ENCODE results near the gene BMERB1.

The BMERB1 gene

GRCh38 chr16:15509593-15510535, 75.5 kb downstream of the BMERB1 start:
- H3K36me3 Mint-ChIP-seq: no peaks in the 10 kb centered on the region
- H3K9me3 Mint-ChIP-seq: no peaks in the 10 kb centered on the region
- CTCF ChIA-PET: no interaction called here
- peak overlapping the region; percentile 73 for H3K27ac Mint-ChIP-seq
- peaks cover 25% of the 10 kb centered on the region for H3K27me3 Mint-ChIP-seq
- H3K4me3 Mint-ChIP-seq: no peak overlapping the region
- peak; percentile 21 for DNase-seq
- peaks cover 20% of the 10 kb centered on the region for H3K4me1 Mint-ChIP-seq

- no peaks in the 10 kb centered on the region for H3K36me3 Mint-ChIP-seq
- DNase-seq: no peak
- H3K27ac Mint-ChIP-seq: no peak overlapping the region
- peaks cover 25% of the 10 kb centered on the region for H3K27me3 Mint-ChIP-seq
- no peaks in the 10 kb centered on the region for H3K9me3 Mint-ChIP-seq
- no peak overlapping the region for H3K4me3 Mint-ChIP-seq
- peaks cover 20% of the 10 kb centered on the region for H3K4me1 Mint-ChIP-seq
- CTCF ChIA-PET: no interaction called here
These were observed 76.6 kb downstream of the BMERB1 start for GRCh38 chr16:15510992-15511391.

- H3K9me3 Mint-ChIP-seq: no peaks in the 10 kb centered on the region
- no peak overlapping the region for H3K27ac Mint-ChIP-seq
- H3K36me3 Mint-ChIP-seq: no peaks in the 10 kb centered on the region
- peaks cover 25% of the 10 kb centered on the region for H3K27me3 Mint-ChIP-seq
- no peak for DNase-seq
- no peak overlapping the region for H3K4me3 Mint-ChIP-seq
- H3K4me1 Mint-ChIP-seq: peaks cover 20% of the 10 kb centered on the region
- CTCF ChIA-PET: no interaction called here
These were observed 77.5 kb downstream of the BMERB1 start for GRCh38 chr16:15511759-15512487.

- H3K27me3 Mint-ChIP-seq: peaks cover 20% of the 10 kb centered on the region
- H3K27ac Mint-ChIP-seq: no peak overlapping the region
- no peaks in the 10 kb centered on the region for H3K36me3 Mint-ChIP-seq
- CTCF ChIA-PET: no interaction called here
- peaks cover 20% of the 10 kb centered on the region for H3K4me1 Mint-ChIP-seq
- no peaks in the 10 kb centered on the region for H3K9me3 Mint-ChIP-seq
- no peak for DNase-seq
- no peak overlapping the region for H3K4me3 Mint-ChIP-seq
These were observed 78.8 kb downstream of the BMERB1 start for GRCh38 chr16:15513156-15513555.

GRCh38 chr16:15515992-15516391, 81.6 kb downstream of the BMERB1 start:
- H3K9me3 Mint-ChIP-seq: no peaks in the 10 kb centered on the region
- H3K27me3 Mint-ChIP-seq: peaks cover 3% of the 10 kb centered on the region
- no peak overlapping the region for H3K27ac Mint-ChIP-seq
- no peak overlapping the region for H3K4me3 Mint-ChIP-seq
- H3K4me1 Mint-ChIP-seq: peaks cover 7% of the 10 kb centered on the region
- CTCF ChIA-PET: no interaction called here
- H3K36me3 Mint-ChIP-seq: no peaks in the 10 kb centered on the region
- DNase-seq: no peak

- Mint-ChIP-seq H3K4me1 (peaks cover 7% of the 10 kb centered on the region), H3K27me3 (no peaks in the 10 kb centered on the region), H3K36me3 (no peaks in the 10 kb centered on the region), H3K9me3 (no peaks in the 10 kb centered on the region), H3K27ac (no peak overlapping the region), H3K4me3 (no peak overlapping the region)
- DNase-seq: no peak
- CTCF ChIA-PET: no interaction called here
These were observed 82.2 kb downstream of the BMERB1 start for GRCh38 chr16:15516609-15517008.

- H3K36me3 Mint-ChIP-seq: no peaks in the 10 kb centered on the region
- no peak overlapping the region for H3K4me3 Mint-ChIP-seq
- H3K27me3 Mint-ChIP-seq: no peaks in the 10 kb centered on the region
- CTCF ChIA-PET: interaction anchor here (0.6 kb wide), 1 partner anchor 253 kb away, joined by 3 read pairs; no protein-coding TSS in a partner anchor
- H3K9me3 Mint-ChIP-seq: no peaks in the 10 kb centered on the region
- no peak overlapping the region for H3K27ac Mint-ChIP-seq
- peaks cover 10% of the 10 kb centered on the region for H3K4me1 Mint-ChIP-seq
- DNase-seq: no peak
These were observed 83.5 kb downstream of the BMERB1 start for GRCh38 chr16:15517743-15518377.

GRCh38 chr16:15518381-15519351, 84.3 kb downstream of the BMERB1 start:
- no peaks in the 10 kb centered on the region for H3K36me3 Mint-ChIP-seq
- H3K9me3 Mint-ChIP-seq: no peaks in the 10 kb centered on the region
- H3K27ac Mint-ChIP-seq: no peak overlapping the region
- no peak for DNase-seq
- CTCF ChIA-PET: interaction anchor here (0.6 kb wide), 1 partner anchor 252 kb away, joined by 3 read pairs; no protein-coding TSS in a partner anchor
- no peak overlapping the region for H3K4me3 Mint-ChIP-seq
- peaks cover 18% of the 10 kb centered on the region for H3K4me1 Mint-ChIP-seq
- no peaks in the 10 kb centered on the region for H3K27me3 Mint-ChIP-seq

GRCh38 chr16:15519790-15520189, 85.4 kb downstream of the BMERB1 start:
- H3K4me3 Mint-ChIP-seq: no peak overlapping the region
- H3K9me3 Mint-ChIP-seq: no peaks in the 10 kb centered on the region
- no peaks in the 10 kb centered on the region for H3K36me3 Mint-ChIP-seq
- CTCF ChIA-PET: no interaction called here
- peaks cover 19% of the 10 kb centered on the region for H3K4me1 Mint-ChIP-seq
- H3K27ac Mint-ChIP-seq: no peak overlapping the region
- H3K27me3 Mint-ChIP-seq: no peaks in the 10 kb centered on the region
- DNase-seq: no peak

- no peak for DNase-seq
- CTCF ChIA-PET: no interaction called here
- H3K36me3 Mint-ChIP-seq: no peaks in the 10 kb centered on the region
- H3K27ac Mint-ChIP-seq: no peak overlapping the region
- H3K4me1 Mint-ChIP-seq: peaks cover 19% of the 10 kb centered on the region
- H3K4me3 Mint-ChIP-seq: no peak overlapping the region
- no peaks in the 10 kb centered on the region for H3K27me3 Mint-ChIP-seq
- no peaks in the 10 kb centered on the region for H3K9me3 Mint-ChIP-seq
These were observed 87.0 kb downstream of the BMERB1 start for GRCh38 chr16:15521390-15521757.

- Mint-ChIP-seq H3K27me3 (no peaks in the 10 kb centered on the region), H3K36me3 (no peaks in the 10 kb centered on the region), H3K27ac (no peak overlapping the region), H3K9me3 (no peaks in the 10 kb centered on the region), H3K4me3 (no peak overlapping the region), H3K4me1 (peaks cover 19% of the 10 kb centered on the region)
- DNase-seq: no peak
- CTCF ChIA-PET: no interaction called here
These were observed 87.5 kb downstream of the BMERB1 start for GRCh38 chr16:15521758-15522509.

GRCh38 chr16:15523092-15523541, 88.7 kb downstream of the BMERB1 start:
- Mint-ChIP-seq H3K4me3 (no peak overlapping the region), H3K27ac (no peak overlapping the region), H3K27me3 (no peaks in the 10 kb centered on the region), H3K4me1 (peaks cover 19% of the 10 kb centered on the region), H3K36me3 (no peaks in the 10 kb centered on the region), H3K9me3 (no peaks in the 10 kb centered on the region)
- DNase-seq: peak; percentile 21
- CTCF ChIA-PET: no interaction called here

GRCh38 chr16:15523939-15524338, 89.6 kb downstream of the BMERB1 start:
- DNase-seq: no peak
- CTCF ChIA-PET: no interaction called here
- Mint-ChIP-seq H3K4me3 (no peak overlapping the region), H3K27me3 (no peaks in the 10 kb centered on the region), H3K27ac (no peak overlapping the region), H3K4me1 (peaks cover 19% of the 10 kb centered on the region), H3K36me3 (no peaks in the 10 kb centered on the region), H3K9me3 (no peaks in the 10 kb centered on the region)

All from activated naive CD4-positive, alpha-beta T cell treated with anti-CD3 and anti-CD28 coated beads, Interleukin-2, amount 10 ng/mL, durations not matched to agents 7 days and 5 days (primary cell).